ENCODE measurements around the gene ROR1. TPM values are rescaled to one million over a fixed set of nuclear protein-coding genes. Genes with fewer than 3 reads are reported as not detected.

Gene ROR1
- total and polyA plus RNA-seq, 10 of the 15 experiments (the other 5 are each of a cell fraction or from before 2014, with no cell fraction given): 0.02 to 0.08 (median 0.05) TPM; not detected in 6

- TF ChIP-seq ASH2L (IDR thresholded peaks at IDR 0.05; ENCODE audit: borderline replicate concordance, low read depth) (no peak), RAD21 (IDR thresholded peaks at IDR 0.05; ENCODE audit: insufficient read depth, low read depth, low read length) (0 out of 2 replicates have a peak, but pooled peaks have one; percentile 10)
- RAD21 ChIA-PET (ENCODE audit: unreplicated experiment): interaction anchor here (1.3 to 4.1 kb wide), 2 partner anchors 229 kb away, joined by 4 to 26 read pairs; no protein-coding TSS in a partner anchor
- WGBS (ENCODE audit: insufficient coverage, insufficient replicate concordance, low lambda C conversion rate, missing lambda C conversion rate): 20% methylated on average over 7 of the region's 7 CpGs
- DNase-seq (ENCODE audit: low read depth, low spot score) (no peak), ATAC-seq (no peak), FAIRE-seq (no peak)
- no peaks in the 10 kb centered on the region for H3K4me1 ChIP-seq (ENCODE audit: control insufficient read depth, insufficient read depth, low read length)
- CTCF ChIA-PET: interaction anchor here (0.5 to 3.0 kb wide), 10 partner anchors 10 to 326 kb away, joined by 3 to 20 read pairs (median 5); no protein-coding TSS in a partner anchor
- H3K9me3 ChIP-seq (replicated peaks; ENCODE audit: control insufficient read depth, insufficient read depth, low read length): no peaks in the 10 kb centered on the region
- POLR2A ChIA-PET: no interaction called here
- SMC1A ChIA-PET (ENCODE audit: uncharacterized antibody, unreplicated experiment): interaction anchor here (0.7 to 1.6 kb wide), 6 partner anchors 14 to 326 kb away, joined by 3 to 7 read pairs (median 3); no protein-coding TSS in a partner anchor
- H3K79me2 ChIP-seq (ENCODE audit: control insufficient read depth, insufficient read depth, low read length): no peaks in the 10 kb centered on the region
- no peak overlapping the region for H3K4me3 ChIP-seq
- no peak overlapping the region for H3K4me2 ChIP-seq (ENCODE audit: control insufficient read depth, insufficient read depth)
- H2AFZ ChIP-seq (ENCODE audit: control insufficient read depth, low read depth, low read length): no peak overlapping the region
- H3K27ac ChIP-seq (ENCODE audit: control insufficient read depth, insufficient read depth): no peak overlapping the region
- intact Hi-C loops (cut with micrococcal nuclease; ENCODE audit: unreplicated experiment): loop anchor here (2.0 kb wide), 1 partner anchor 324 kb away; no protein-coding TSS in a partner anchor
- H3K9ac ChIP-seq (ENCODE audit: control insufficient read depth, insufficient read depth, low read length): no peak overlapping the region
- H3K27me3 ChIP-seq (replicated peaks in 1 of 2; ENCODE audit: control insufficient read depth in 2 of 2, insufficient read depth in 2 of 2, low read length in 1 of 2): no peaks in the 10 kb centered on the region
- no TSS peak for BruUV-seq (replicated peaks)
- in situ Hi-C loops (cut with MboI): no loop called here
- H4K20me1 ChIP-seq (ENCODE audit: control insufficient read depth, insufficient read depth): no peaks in the 10 kb centered on the region
- no peaks in the 10 kb centered on the region for H3K36me3 ChIP-seq (ENCODE audit: control insufficient read depth in 2 of 2, insufficient read depth in 2 of 2, low read length in 1 of 2)
Measured at GRCh38 chr1:63920154-63921117, 146.6 kb downstream of the ROR1 start.

- intact Hi-C loops (cut with micrococcal nuclease; ENCODE audit: unreplicated experiment) (loop anchor here (2.0 kb wide), 1 partner anchor 323 kb away; no protein-coding TSS in a partner anchor), in situ Hi-C loops (cut with MboI) (no loop called here)
- Histone ChIP-seq H3K27ac (ENCODE audit: control insufficient read depth, insufficient read depth) (no peak overlapping the region), H3K4me1 (ENCODE audit: control insufficient read depth, insufficient read depth, low read length) (no peaks in the 10 kb centered on the region), H3K4me2 (ENCODE audit: control insufficient read depth, insufficient read depth) (no peak overlapping the region), H3K36me3 (ENCODE audit: control insufficient read depth in 2 of 2, insufficient read depth in 2 of 2, low read length in 1 of 2) (no peaks in the 10 kb centered on the region), H4K20me1 (ENCODE audit: control insufficient read depth, insufficient read depth) (no peaks in the 10 kb centered on the region), H3K4me3 (no peak overlapping the region), H3K9ac (ENCODE audit: control insufficient read depth, insufficient read depth, low read length) (no peak overlapping the region), H3K27me3 (replicated peaks in 1 of 2; ENCODE audit: control insufficient read depth in 2 of 2, insufficient read depth in 2 of 2, low read length in 1 of 2) (no peaks in the 10 kb centered on the region), H3K79me2 (ENCODE audit: control insufficient read depth, insufficient read depth, low read length) (no peaks in the 10 kb centered on the region), H3K9me3 (replicated peaks; ENCODE audit: control insufficient read depth, insufficient read depth, low read length) (no peaks in the 10 kb centered on the region), H2AFZ (ENCODE audit: control insufficient read depth, low read depth, low read length) (no peak overlapping the region)
- BruUV-seq (replicated peaks): no TSS peak
- POLR2A ChIA-PET: no interaction called here
- FAIRE-seq: no peak
- no peak for DNase-seq (ENCODE audit: low read depth, low spot score)
- SMC1A ChIA-PET (ENCODE audit: uncharacterized antibody, unreplicated experiment): interaction anchor here (1.1 to 1.6 kb wide), 2 partner anchors 12 to 216 kb away, joined by 3 read pairs; no protein-coding TSS in a partner anchor
- CTCF ChIA-PET: interaction anchor here (0.7 to 2.6 kb wide), 7 partner anchors 13 to 325 kb away, joined by 3 to 11 read pairs (median 6); partner anchors contain the start of gene ROR1
- no peak for ATAC-seq
- RAD21 ChIA-PET (ENCODE audit: unreplicated experiment): interaction anchor here (1.3 kb wide), 3 partner anchors 229 to 325 kb away, joined by 3 to 5 read pairs (median 4); no protein-coding TSS in a partner anchor
- WGBS (ENCODE audit: insufficient coverage, insufficient replicate concordance, low lambda C conversion rate, missing lambda C conversion rate): 36% methylated on average over 5 of the region's 5 CpGs
- TF ChIP-seq POLR2AphosphoS2 (IDR thresholded peaks at IDR 0.05; ENCODE audit: low read depth, low read length) (no peak), SRF (IDR thresholded peaks at IDR 0.05; ENCODE audit: low read depth in 2 of 2, low read length in 2 of 2) (no peak), RELB (IDR thresholded peaks at IDR 0.05; ENCODE audit: low read depth) (no peak), KAT2A (conservative IDR thresholded peaks at IDR 0.05; ENCODE audit: control insufficient read depth, low read depth, low read length) (no peak), GATAD2B (conservative IDR thresholded peaks at IDR 0.05; ENCODE audit: low read depth) (no peak), NR2F1 (conservative IDR thresholded peaks at IDR 0.05) (no peak), NBN (IDR thresholded peaks at IDR 0.05) (no peak), ZNF217 (IDR thresholded peaks at IDR 0.05) (no peak), JUND (IDR thresholded peaks at IDR 0.05; ENCODE audit: low read depth, low read length) (no peak), PML (IDR thresholded peaks at IDR 0.05; ENCODE audit: low read length) (no peak)
Measured at GRCh38 chr1:63921359-63921758, 147.5 kb downstream of the ROR1 start.
